Suprapubic skin (tissue), 4 donors: ENCODE results near the gene HTR2B.
"Not testable (repeated sequence)": the region's sequence is repeated elsewhere in the genome, so short reads cannot be mapped to it uniquely, and the experiment has no call there.

ENCODE experiments used
- CTCF ChIP-seq, 2 donors: fragments of 200-600 bp in 1 of 2; fragments of 450-650 bp in 1 of 2; sonication (generic) in 1 of 2; IDR thresholded peaks; one replicate each; pipeline ENCODE4 v1.5.1; 2016 to 2019; ENCODE audit warnings: antibody characterized with exemption in 2 of 2, mild to moderate bottlenecking in 1 of 2, moderate library complexity in 1 of 2
- EP300 ChIP-seq: sonication (generic); formaldehyde crosslinking; IDR thresholded peaks from one replicate; pipeline ENCODE4 v1.6.1; 2017; ENCODE audit warnings: antibody characterized with exemption
- POLR2A ChIP-seq, 2 donors: fragments of 450-650 bp; IDR thresholded peaks; one replicate each; pipeline ENCODE4 v1.6.1; 2017; ENCODE audit warnings: antibody characterized with exemption in 2 of 2, mild to moderate bottlenecking in 2 of 2, moderate library complexity in 2 of 2
- POLR2AphosphoS5 ChIP-seq, 3 donors: sonication (generic); formaldehyde crosslinking; IDR thresholded peaks; one replicate each; pipeline ENCODE4 v1.6.1; 2017; ENCODE audit warnings: antibody characterized with exemption in 3 of 3

GRCh38 chr2:231100321-231100720, 24.5 kb downstream of the HTR2B start:
- TF ChIP-seq CTCF (IDR thresholded peaks at IDR 0.05); POLR2A (IDR thresholded peaks at IDR 0.05); POLR2AphosphoS5 (IDR thresholded peaks at IDR 0.05); EP300: not testable (repeated sequence)
